K562 (cell line): Measurements from ENCODE around the gene ACRBP. TPM values are rescaled to one million over a fixed set of nuclear protein-coding genes. Genes with fewer than 3 reads are reported as not detected.

Experiments used
- ATAC-seq: fragments of 200-7000 bp; cut with Tn5 transposase; 3 replicates; pipeline ENCODE4 v1.9.1; 2020; ENCODE audit warnings: moderate library complexity
- BruUV-seq: library from RNA; stranded (reverse); fragments of 400-500 nt; replicated peaks from 2 replicates; lab custom pipeline; 2021; lab: Mats Ljungman, UMichigan
- CTCF ChIA-PET: fragments of 300-600 bp; formaldehyde crosslinking; extraction: SDS; loops from one replicate; lab custom pipeline; 2021; ENCODE audit warnings: low intra/inter-chr PET ratio; lab: Yijun Ruan, JAX
- POLR2A ChIA-PET: fragments of 300-600, 350-650 bp; sonication (Branson Sonifier 250); formaldehyde crosslinking; extraction: SDS; loops from one replicate; lab custom pipeline; 2021; ENCODE audit warnings: antibody characterized with exemption, inconsistent platforms; lab: Yijun Ruan, JAX
- DNase-seq, 4 experiments: peaks; one replicate each; pipeline versions ENCODE4 v3.0.0 to v3.0.0-alpha.2; 2011 to 2018; ENCODE audit warnings: low spot score in 3 of 4, mixed read lengths in 3 of 4; ENCODE audit errors: extremely low read depth in 1 of 4
- FAIRE-seq: peaks from 2 replicates; lab custom pipeline; 2011; peaks lifted over from hg19 to GRCh38; lab: Jason Lieb, UNC
- H2AFZ ChIP-seq: 2 replicates; pipeline ENCODE4 v1.6.0; 2011; ENCODE audit warnings: low read depth, low read length, control low read depth, inconsistent platforms
- H3K27ac ChIP-seq: fragments of 200-600 bp; 3 replicates; pipeline ENCODE4 v1.8.0; 2011; ENCODE audit warnings: low read depth, mild to moderate bottlenecking, control low read depth, inconsistent platforms, low read length, moderate library complexity, mixed read lengths; ENCODE audit errors: extremely low read depth
- H3K27me3 ChIP-seq, 2 experiments: fragments of 300-600 bp in 1 of 2; 2 replicates in 1 of 2; 3 replicates in 1 of 2; pipeline versions ENCODE4 v1.6.0 to v1.8.0; 2011; ENCODE audit warnings: inconsistent platforms in 2 of 2, low read length in 2 of 2, mild to moderate bottlenecking in 1 of 2, mixed read lengths in 1 of 2, moderate library complexity in 1 of 2; ENCODE audit not compliant: control insufficient read depth in 2 of 2, insufficient read depth in 2 of 2
- H3K36me3 ChIP-seq: fragments of 300-600 bp; 3 replicates; pipeline ENCODE4 v1.8.0; 2011; ENCODE audit warnings: mild to moderate bottlenecking, low read length, inconsistent platforms; ENCODE audit not compliant: control insufficient read depth, insufficient read depth
- H3K4me1 ChIP-seq, 2 experiments: fragments of 200-600 bp in 1 of 2; replicated peaks in 1 of 2; 2 replicates in 1 of 2; 3 replicates in 1 of 2; pipeline versions ENCODE4 v1.5.1 to v1.8.0; 2011; ENCODE audit warnings: inconsistent platforms in 2 of 2, low read length in 2 of 2, mild to moderate bottlenecking in 1 of 2, mixed read lengths in 1 of 2, moderate library complexity in 1 of 2; ENCODE audit not compliant: control insufficient read depth in 2 of 2, insufficient read depth in 2 of 2
- H3K4me2 ChIP-seq: 2 replicates; pipeline ENCODE4 v1.6.1; 2011; ENCODE audit warnings: low read length, control low read depth, inconsistent platforms, mixed read lengths; ENCODE audit not compliant: insufficient read depth
- H3K4me3 ChIP-seq: fragments of 200-600 bp; sonication (generic), shearing (Covaris generic); 2 replicates; pipeline ENCODE4 v1.5.1; 2016; ENCODE audit warnings: control low read depth, inconsistent platforms
- H3K79me2 ChIP-seq: fragments of 200-600 bp; 3 replicates; pipeline ENCODE4 v1.8.0; 2011; ENCODE audit warnings: low read length, inconsistent platforms; ENCODE audit not compliant: control insufficient read depth, insufficient read depth
- H3K9ac ChIP-seq, 2 experiments: 2 replicates each; pipeline versions ENCODE4 v1.6.0 to v1.6.1; 2011; ENCODE audit warnings: low read depth in 2 of 2, low read length in 2 of 2, control low read depth in 1 of 2, inconsistent platforms in 1 of 2, mild to moderate bottlenecking in 1 of 2, mixed read lengths in 1 of 2; ENCODE audit not compliant: insufficient read depth in 1 of 2
- H3K9me1 ChIP-seq: one replicate; pipeline ENCODE4 v1.6.0; 2011; ENCODE audit warnings: inconsistent platforms, mild to moderate bottlenecking, low read length, moderate library complexity; ENCODE audit not compliant: control insufficient read depth, insufficient read depth
- H3K9me3 ChIP-seq: replicated peaks from 2 replicates; pipeline ENCODE4 v1.5.1; 2011; ENCODE audit warnings: low read depth, low read length, inconsistent platforms; ENCODE audit not compliant: control insufficient read depth, insufficient read depth
- H4K20me1 ChIP-seq: replicated peaks from 2 replicates; pipeline ENCODE4 v1.6.1; 2011; ENCODE audit warnings: low read length, inconsistent platforms, mixed read lengths; ENCODE audit not compliant: control insufficient read depth, insufficient read depth
- CREB5 ChIP-seq: fragments of 250-450 bp; sonication (Bioruptor Pico); IDR thresholded peaks from 2 replicates; pipeline ENCODE4 v1.5.0; 2020; ENCODE audit warnings: mild to moderate bottlenecking
- GATAD2B ChIP-seq: fragments of 450-650 bp; IDR thresholded peaks from 2 replicates; pipeline ENCODE4 v1.6.1; 2017; ENCODE audit warnings: mild to moderate bottlenecking, borderline replicate concordance
- GMEB1 ChIP-seq: fragments of 250-450 bp; sonication (Bioruptor Pico); IDR thresholded peaks from 2 replicates; pipeline ENCODE4 v1.4.0; 2020; ENCODE audit warnings: mild to moderate bottlenecking
- MAFG ChIP-seq: fragments of 450-650 bp; conservative IDR thresholded peaks from 2 replicates; pipeline ENCODE4 v1.6.1; 2016; ENCODE audit warnings: missing genetic modification characterization, missing compliant biosample characterization
- MCM3 ChIP-seq: fragments of 450-650 bp; IDR thresholded peaks from 2 replicates; pipeline ENCODE4 v1.6.1; 2016
- NONO ChIP-seq, 2 experiments: fragments of 200-400 bp in 1 of 2; fragments of 450-650 bp in 1 of 2; formaldehyde crosslinking in 1 of 2; IDR thresholded peaks; 2 replicates each; pipeline ENCODE4 v1.6.1; 2017; ENCODE audit warnings: low read depth in 2 of 2, mild to moderate bottlenecking in 2 of 2, moderate library complexity in 2 of 2, low read length in 1 of 2
- TCF7 ChIP-seq: sonication (generic); IDR thresholded peaks from 2 replicates; pipeline ENCODE4 v1.6.1; 2016; ENCODE audit warnings: antibody characterized with exemption, borderline replicate concordance
- TGIF2 ChIP-seq: sonication (generic); formaldehyde crosslinking; IDR thresholded peaks from 2 replicates; pipeline ENCODE4 v1.8.1; 2022; ENCODE audit warnings: mild to moderate bottlenecking, missing genetic modification reagents, moderate library complexity
- ZNF232 ChIP-seq: sonication (generic); formaldehyde crosslinking; IDR thresholded peaks from 2 replicates; pipeline ENCODE4 v1.8.0; 2022; ENCODE audit warnings: mild to moderate bottlenecking, missing genetic modification reagents
- ZNF239 ChIP-seq: fragments of 250-450 bp; sonication (Bioruptor Pico); IDR thresholded peaks from 2 replicates; pipeline ENCODE4 v1.4.0; 2020; ENCODE audit warnings: mild to moderate bottlenecking
- ZNF311 ChIP-seq: fragments of 250-450 bp; sonication (Bioruptor Pico); IDR thresholded peaks from 2 replicates; pipeline ENCODE4 v1.4.0; 2020; ENCODE audit warnings: mild to moderate bottlenecking, moderate library complexity
- ZNF518B ChIP-seq: fragments of 250-450 bp; sonication (Bioruptor Pico); IDR thresholded peaks from 2 replicates; pipeline ENCODE4 v1.5.0; 2021; ENCODE audit warnings: mild to moderate bottlenecking, moderate library complexity
- ZNF76 ChIP-seq: fragments of 250-450 bp; sonication (Bioruptor Pico); IDR thresholded peaks from 2 replicates; pipeline ENCODE4 v1.4.0; 2020; ENCODE audit warnings: mild to moderate bottlenecking, moderate library complexity, borderline replicate concordance
- WGBS: fragments of 100-300 bp; shearing (Covaris generic); methylation state at CpG from one replicate; pipeline ENCODE4 v1.1.6; 2016; ENCODE audit warnings: low coverage, mixed read lengths; ENCODE audit not compliant: insufficient coverage; ENCODE audit errors: missing lambda C conversion rate; 5-methylcytosine and 5-hydroxymethylcytosine counted together
- in situ Hi-C: fragments of 300-500 bp; cut with MboI; formaldehyde crosslinking; loops from 4 replicates; pipeline ENCODE4 v1.15.0; 2018; ENCODE audit warnings: inconsistent platforms, mixed read lengths
- intact Hi-C: fragments of 100-400 bp; cut with micrococcal nuclease; formaldehyde crosslinking; loops from 2 replicates; pipeline ENCODE4 v1.14.2; 2022
- polyA plus RNA-seq, 8 experiments: library from polyadenylated mRNA; depleted of rRNA in 4 of 8; stranded (reverse) in 5 of 8; unstranded in 3 of 8; fragments of >200 nt; fragmentation: Nextera tagmentation in 2 of 8; fragmentation: Illumina TruSeq in 1 of 8; extraction: Ambion mirVana in 2 of 8; extraction: Trizol in 1 of 8; gene quantifications; 2 replicates each; pipeline versions ENCODE4 v1.2.1 to v1.2.3, GENCODE V29; 2011 to 2014; ENCODE audit warnings: inconsistent platforms in 1 of 8, missing spikeins in 1 of 8
- total RNA-seq, 7 experiments: library from RNA; depleted of rRNA in 6 of 7; stranded (reverse); fragments of >200 nt in 6 of 7; fragmentation: Illumina TruSeq in 2 of 7; extraction: Trizol in 2 of 7; gene quantifications; 2 replicates each; pipeline versions ENCODE4 v1.2.1 to v1.2.3, GENCODE V29; 2011 to 2021; ENCODE audit warnings: low replicate concordance in 1 of 7

ACRBP gene
- total and polyA plus RNA-seq, 9 of the 15 experiments (the other 6 are each of a cell fraction or from before 2014, with no cell fraction given) = 3.1 to 31.8 (median 8.4) TPM

GRCh38 chr12:6646276-6647082, 753 bp downstream of the ACRBP start:
- DNase-seq (no peak), FAIRE-seq (no peak), ATAC-seq (no peak)
- Histone ChIP-seq H4K20me1 (no peaks in the 10 kb centered on the region), H3K4me1 (peaks cover 0 to 8% of the 10 kb centered on the region in 2 experiments; a peak in 4 of 5 replicates), H3K27me3 (no peaks in the 10 kb centered on the region), H3K79me2 (no peaks in the 10 kb centered on the region), H3K9me3 (peaks cover 8% of the 10 kb centered on the region), H3K9me1 (no peaks in the 10 kb centered on the region), H3K4me2 (no peak overlapping the region), H3K9ac (no peak overlapping the region), H3K36me3 (peaks cover 4% of the 10 kb centered on the region; the same call in 1 of the 3 replicates), H3K4me3 (no peak overlapping the region), H3K27ac (no peak overlapping the region), H2AFZ (no peak overlapping the region)
- POLR2A ChIA-PET = interaction anchor here (0.8 kb wide), 1 partner anchor 315 kb away, joined by 3 read pairs; no protein-coding TSS in a partner anchor
- intact Hi-C loops (no loop called here), in situ Hi-C loops (no loop called here)
- 70% methylated on average over 2 of the region's 28 CpGs for WGBS
- CTCF ChIA-PET = no interaction called here
- BruUV-seq = no TSS peak
- TF ChIP-seq GMEB1 (CRISPR knock-in tag) (no peak), ZNF232 (CRISPR knock-in tag) (no peak), TGIF2 (CRISPR knock-in tag) (no peak), TCF7 (no peak), ZNF239 (CRISPR knock-in tag) (no peak), ZNF311 (no peak), MCM3 (no peak), MAFG (no peak), CREB5 (no peak), NONO (IDR thresholded peaks at IDR 0.05; ENCODE audit: low read depth in 2 of 2, low read length in 1 of 2) (no peak), ZNF76 (CRISPR knock-in tag) (no peak), GATAD2B (no peak), ZNF518B (CRISPR knock-in tag) (no peak)
